ENCODE measurements around the gene HEPN1.

The HEPN1 gene

GRCh38 chr11:124918950-124919349 lies at the start of gene HEPN1:
HEPN1 (plus strand) TSS chr11:124919250.
- in situ Hi-C loops (cut with MboI; ENCODE audit: low pct_unique_long_range_greater_than_20kb, low sequenced_read_pairs), result no loop called here
- DNase-seq, result no peak

DNA sequence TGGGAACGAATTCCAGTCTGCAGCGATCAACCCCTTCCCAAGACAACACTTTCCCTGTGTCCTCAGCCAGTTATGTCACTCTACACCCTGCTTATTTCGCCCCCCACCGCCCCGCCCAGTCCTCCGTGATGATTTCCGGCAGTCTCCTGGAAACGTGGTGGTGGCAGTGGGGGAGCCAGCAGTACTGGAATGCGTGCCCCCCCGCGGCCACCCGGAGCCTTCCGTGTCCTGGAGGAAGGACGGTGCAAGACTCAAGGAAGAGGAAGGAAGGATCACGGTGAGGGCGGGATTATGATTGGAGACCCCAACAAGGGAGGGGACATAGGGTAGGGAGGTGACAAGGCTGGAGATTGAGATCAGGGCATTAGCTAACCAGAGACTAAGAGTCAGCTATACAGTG lies 49.7 kb upstream of the HEPN1 start:
- in situ Hi-C loops (cut with MboI; ENCODE audit: low pct_unique_long_range_greater_than_20kb, low sequenced_read_pairs), result no loop called here
- DNase-seq, result no peak

GRCh38 chr11:124869856-124870387 lies 49.1 kb upstream of the HEPN1 start:
- DNase-seq, result no peak
- in situ Hi-C loops (cut with MboI; ENCODE audit: low pct_unique_long_range_greater_than_20kb, low sequenced_read_pairs), result no loop called here

DNA sequence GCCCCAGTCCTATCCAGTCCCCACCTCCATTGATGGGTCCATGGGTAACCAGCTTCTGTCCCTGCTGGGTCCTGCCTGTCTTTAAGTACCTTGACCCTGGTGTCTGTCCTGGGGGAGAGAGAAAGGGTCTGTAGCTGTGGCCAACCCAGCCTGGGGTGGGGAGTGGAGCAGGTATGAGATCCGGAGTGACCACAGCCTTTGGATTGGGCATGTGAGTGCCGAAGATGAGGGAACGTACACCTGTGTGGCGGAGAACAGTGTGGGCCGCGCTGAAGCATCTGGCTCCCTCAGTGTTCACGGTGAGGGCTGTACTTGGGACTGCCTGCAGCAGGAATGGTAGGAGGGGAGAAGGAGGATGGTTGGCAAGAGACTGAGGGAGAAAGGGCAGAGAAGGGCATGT lies 48.6 kb upstream of the HEPN1 start:
- in situ Hi-C loops (cut with MboI; ENCODE audit: low pct_unique_long_range_greater_than_20kb, low sequenced_read_pairs), result no loop called here
- no peak for DNase-seq

GRCh38 chr11:124872280-124872679 lies 46.8 kb upstream of the HEPN1 start:
- no peak for DNase-seq
- in situ Hi-C loops (cut with MboI; ENCODE audit: low pct_unique_long_range_greater_than_20kb, low sequenced_read_pairs), result no loop called here

DNA sequence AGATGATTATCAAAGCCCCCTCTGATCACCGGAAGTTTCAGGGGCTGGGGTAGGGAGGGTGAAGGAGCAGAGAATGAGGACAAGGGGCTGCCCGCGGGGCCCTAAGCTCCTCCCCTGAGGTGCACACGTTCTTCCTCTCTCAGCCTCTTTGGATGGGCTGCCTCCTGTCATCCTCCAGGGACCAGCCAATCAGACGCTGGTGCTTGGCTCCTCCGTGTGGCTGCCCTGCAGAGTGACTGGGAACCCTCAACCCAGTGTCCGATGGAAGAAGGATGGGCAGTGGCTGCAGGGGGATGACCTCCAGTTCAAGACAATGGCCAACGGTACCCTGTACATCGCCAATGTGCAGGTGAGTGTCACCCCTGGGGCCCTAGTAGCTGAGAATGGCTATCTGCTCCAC lies 46.3 kb upstream of the HEPN1 start:
- in situ Hi-C loops (cut with MboI; ENCODE audit: low pct_unique_long_range_greater_than_20kb, low sequenced_read_pairs), result no loop called here
- no peak for DNase-seq

GRCh38 chr11:124873951-124874350 lies 45.1 kb upstream of the HEPN1 start:
- in situ Hi-C loops (cut with MboI; ENCODE audit: low pct_unique_long_range_greater_than_20kb, low sequenced_read_pairs), result no loop called here
- DNase-seq, result no peak

DNA sequence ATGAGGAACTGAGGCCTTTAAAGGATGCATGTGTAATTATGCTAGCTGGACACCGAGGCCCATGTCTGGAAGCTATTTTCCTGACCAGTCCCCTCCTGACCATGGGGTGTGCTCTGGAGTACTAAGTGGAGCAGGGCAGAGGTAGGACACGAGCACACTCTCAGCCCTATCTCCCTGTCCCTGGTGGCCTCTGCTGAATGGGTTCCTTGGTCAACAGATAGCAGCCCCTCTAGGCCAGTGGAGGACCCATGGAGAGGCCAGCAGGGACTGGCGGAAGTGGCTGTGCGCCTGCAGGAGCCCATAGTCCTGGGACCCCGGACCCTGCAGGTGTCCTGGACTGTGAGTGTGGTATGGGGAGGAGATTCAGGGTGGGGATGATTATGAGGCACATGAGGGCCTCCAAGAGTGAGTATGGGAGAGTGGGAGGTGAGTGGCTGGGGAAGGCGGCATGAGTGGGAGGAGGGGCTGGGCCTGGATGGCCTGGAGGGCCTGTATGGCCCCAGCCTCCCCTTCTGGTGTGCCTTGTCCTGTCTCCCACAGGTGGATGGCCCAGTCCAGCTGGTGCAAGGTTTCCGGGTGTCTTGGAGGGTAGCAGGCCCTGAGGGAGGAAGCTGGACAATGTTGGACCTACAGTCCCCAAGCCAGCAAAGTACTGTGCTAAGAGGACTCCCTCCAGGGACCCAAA lies 44.3 kb upstream of the HEPN1 start:
- in situ Hi-C loops (cut with MboI; ENCODE audit: low pct_unique_long_range_greater_than_20kb, low sequenced_read_pairs), result no loop called here

DNA sequence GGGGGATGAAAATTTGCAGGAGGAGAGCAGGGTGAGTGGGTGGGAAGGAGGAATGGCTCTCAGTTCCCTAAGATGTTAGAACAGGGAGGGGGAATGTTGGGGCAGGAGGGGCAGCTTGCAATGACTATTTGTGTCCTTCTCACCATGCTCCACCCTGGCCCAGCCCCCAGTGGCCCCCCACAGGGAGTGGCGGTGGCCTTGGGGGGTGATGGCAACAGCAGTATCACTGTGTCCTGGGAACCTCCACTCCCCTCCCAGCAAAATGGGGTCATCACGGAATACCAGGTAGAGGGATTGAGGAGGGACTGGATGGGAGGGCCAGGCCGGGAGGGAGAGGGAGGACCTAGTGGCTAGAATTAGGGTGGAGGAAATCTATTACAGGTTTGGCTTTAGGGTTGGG lies 43.6 kb upstream of the HEPN1 start:
- DNase-seq, result no peak

More for the DNA sequence above, 44.3 kb upstream of the HEPN1 start:
- no peak for DNase-seq

GRCh38 chr11:124875943-124876817 lies 42.9 kb upstream of the HEPN1 start:
- DNase-seq, result peak; percentile 91
- in situ Hi-C loops (cut with MboI; ENCODE audit: low pct_unique_long_range_greater_than_20kb, low sequenced_read_pairs), result no loop called here

More for the DNA sequence above, 43.6 kb upstream of the HEPN1 start:
- in situ Hi-C loops (cut with MboI; ENCODE audit: low pct_unique_long_range_greater_than_20kb, low sequenced_read_pairs), result no loop called here

DNA sequence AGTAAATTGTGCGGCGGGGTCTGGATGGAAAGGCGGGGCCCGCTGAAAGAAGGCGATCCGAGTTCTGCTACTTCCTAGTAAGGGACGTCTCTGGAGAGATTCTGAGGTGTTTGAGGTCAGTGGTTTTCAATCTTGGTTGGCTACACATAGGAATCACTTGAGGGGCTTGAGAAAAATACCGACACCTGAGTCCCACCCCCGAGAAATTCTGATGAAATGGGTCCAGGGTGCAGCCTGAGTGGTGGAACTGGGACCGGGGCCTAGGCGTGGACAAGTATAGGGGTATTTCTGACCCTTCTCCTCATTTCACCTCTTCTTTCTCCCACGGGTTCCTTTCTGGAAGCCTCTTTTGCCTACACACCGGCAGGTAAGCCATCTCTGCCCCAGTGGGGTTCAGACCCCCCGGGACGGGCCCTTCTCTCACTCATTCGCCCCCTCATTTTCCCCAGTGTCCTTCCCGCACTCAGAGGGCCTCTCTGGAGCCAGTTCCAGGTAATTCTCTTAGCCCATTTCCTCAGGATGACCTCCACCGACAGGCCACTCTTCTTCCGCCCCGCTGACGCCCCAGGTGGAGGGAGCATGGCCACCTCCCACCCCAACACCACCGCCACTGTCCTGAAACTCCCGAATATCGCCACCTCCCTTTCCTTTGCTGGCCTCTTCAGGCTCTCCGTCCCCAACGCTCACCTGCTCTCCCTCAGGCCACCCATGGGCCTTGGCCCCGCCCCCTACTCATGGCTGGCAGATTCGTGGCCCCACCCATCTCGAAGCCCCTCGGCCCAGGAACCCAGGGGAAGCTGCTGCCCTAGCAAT lies 42.0 kb upstream of the HEPN1 start:
- DNase-seq, result no peak
- in situ Hi-C loops (cut with MboI; ENCODE audit: low pct_unique_long_range_greater_than_20kb, low sequenced_read_pairs), result no loop called here

- in situ Hi-C loops (cut with MboI; ENCODE audit: low pct_unique_long_range_greater_than_20kb, low sequenced_read_pairs), result no loop called here
Observed at GRCh38 chr11:124877631-124877909, 41.5 kb upstream of the HEPN1 start.

DNA sequence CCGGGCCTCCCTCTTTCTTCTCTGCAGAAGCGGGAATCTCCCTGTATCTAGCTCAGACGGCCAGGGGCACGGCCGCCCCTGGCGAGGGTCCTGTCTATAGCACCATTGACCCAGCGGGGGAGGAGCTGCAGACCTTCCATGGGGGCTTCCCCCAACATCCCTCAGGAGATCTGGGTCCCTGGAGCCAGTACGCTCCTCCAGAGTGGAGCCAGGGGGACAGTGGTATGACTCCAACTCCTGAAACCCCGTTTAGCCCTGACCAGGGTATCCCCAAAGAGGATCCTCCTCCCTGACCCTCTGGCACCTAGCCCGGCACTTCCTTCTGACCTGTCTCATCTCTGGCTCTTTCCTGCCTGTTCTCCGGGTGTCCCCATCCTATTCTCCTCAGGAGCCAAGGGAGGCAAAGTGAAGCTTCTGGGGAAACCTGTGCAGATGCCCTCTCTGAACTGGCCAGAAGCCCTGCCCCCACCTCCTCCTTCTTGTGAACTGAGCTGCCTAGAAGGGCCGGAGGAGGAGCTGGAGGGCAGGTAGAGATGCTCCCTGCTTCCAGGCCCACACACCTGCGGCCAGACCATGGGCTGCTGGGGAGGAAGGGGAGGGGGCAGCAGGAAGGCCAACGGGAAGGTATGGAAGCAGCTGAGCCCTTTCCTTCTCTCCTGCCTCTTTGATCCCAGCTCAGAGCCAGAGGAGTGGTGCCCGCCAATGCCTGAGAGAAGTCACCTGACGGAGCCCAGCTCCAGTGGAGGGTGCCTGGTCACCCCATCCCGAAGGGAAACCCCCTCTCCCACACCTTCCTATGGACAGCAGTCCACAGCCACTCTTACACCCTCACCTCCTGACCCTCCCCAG lies 40.9 kb upstream of the HEPN1 start:
- in situ Hi-C loops (cut with MboI; ENCODE audit: low pct_unique_long_range_greater_than_20kb, low sequenced_read_pairs), result no loop called here
- DNase-seq, result no peak

More at GRCh38 chr11:124877631-124877909, 41.5 kb upstream of the HEPN1 start:
- DNase-seq, result no peak

- no peak for DNase-seq
- in situ Hi-C loops (cut with MboI; ENCODE audit: low pct_unique_long_range_greater_than_20kb, low sequenced_read_pairs), result no loop called here
Observed at GRCh38 chr11:124878759-124879492, 40.1 kb upstream of the HEPN1 start.

DNA sequence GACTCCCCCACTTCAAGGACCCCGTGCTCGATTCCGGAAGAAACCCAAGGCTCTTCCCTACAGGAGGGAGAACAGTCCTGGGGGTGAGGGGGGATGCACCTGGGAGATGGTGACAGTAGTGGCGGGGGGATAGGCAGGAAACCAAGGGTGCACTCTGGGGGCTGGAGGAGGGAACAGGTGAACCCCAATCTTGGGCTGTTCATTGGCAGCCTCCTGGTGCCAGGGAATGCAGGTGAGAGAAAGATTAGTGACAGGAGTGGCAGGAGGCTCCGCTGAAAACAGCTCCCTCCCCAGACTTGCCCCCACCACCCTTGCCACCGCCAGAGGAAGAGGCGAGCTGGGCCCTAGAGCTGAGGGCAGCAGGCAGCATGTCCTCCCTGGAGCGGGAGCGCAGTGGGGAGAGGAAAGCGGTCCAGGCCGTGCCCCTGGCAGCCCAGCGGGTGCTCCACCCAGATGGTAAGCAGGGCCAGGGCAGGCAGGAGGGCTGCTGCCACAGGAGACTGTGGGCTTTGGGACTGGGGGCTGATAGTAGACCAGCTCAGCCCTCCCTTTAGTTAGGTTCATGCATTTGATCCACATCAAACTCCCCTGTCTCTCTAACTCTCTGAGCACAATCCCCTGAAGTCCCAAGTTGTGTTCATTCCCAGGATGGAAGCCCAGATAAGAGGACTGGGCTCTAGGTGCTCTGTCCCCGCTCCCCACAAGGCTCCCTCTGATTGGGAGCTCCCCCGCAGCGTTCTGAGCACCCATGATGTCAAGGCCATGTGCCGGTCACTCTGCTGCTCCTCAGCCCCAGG lies 39.4 kb upstream of the HEPN1 start:
- DNase-seq, result no peak
- in situ Hi-C loops (cut with MboI; ENCODE audit: low pct_unique_long_range_greater_than_20kb, low sequenced_read_pairs), result no loop called here

GRCh38 chr11:124880290-124880611 lies 38.8 kb upstream of the HEPN1 start:
- no peak for DNase-seq
- in situ Hi-C loops (cut with MboI; ENCODE audit: low pct_unique_long_range_greater_than_20kb, low sequenced_read_pairs), result no loop called here

DNA sequence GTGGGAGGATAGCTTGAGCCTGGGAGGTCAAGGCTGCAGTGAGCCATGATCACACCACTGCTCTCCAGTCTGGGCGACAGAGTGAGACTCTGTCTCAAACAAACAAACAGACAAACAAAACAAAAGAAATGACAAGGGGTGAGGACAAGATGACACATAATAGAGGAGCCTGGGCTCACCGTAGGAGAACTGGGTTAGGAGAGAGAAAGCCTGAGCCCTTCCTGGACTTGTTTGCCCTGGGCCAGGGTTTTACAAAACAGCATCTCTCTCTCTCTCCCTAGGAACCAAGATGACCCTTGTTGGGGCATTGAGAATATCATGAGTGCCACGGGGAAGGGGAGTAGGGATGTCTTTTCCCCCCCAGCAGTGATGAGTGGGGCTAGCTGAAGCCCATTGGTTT lies 38.1 kb upstream of the HEPN1 start:
- DNase-seq, result no peak
- in situ Hi-C loops (cut with MboI; ENCODE audit: low pct_unique_long_range_greater_than_20kb, low sequenced_read_pairs), result no loop called here

Data from KBM-7 (cell line).